GM12864 (cell line): ENCODE measurements around the gene EPB41L1.

Experiments
- DNase-seq: peaks from one replicate; pipeline ENCODE4 v3.0.0-alpha.2; 2011; ENCODE audit warnings: low read depth
- H3K4me3 ChIP-seq: 2 replicates; pipeline ENCODE4 v1.5.1; 2011; ENCODE audit warnings: mild to moderate bottlenecking, low read depth, low read length, control low read depth
- CTCF ChIP-seq: IDR thresholded peaks from 2 replicates; pipeline ENCODE4 v1.5.1; 2011; ENCODE audit warnings: low read depth, mild to moderate bottlenecking, moderate library complexity, low read length, control low read depth, inconsistent platforms; ENCODE audit errors: missing control alignments

EPB41L1 gene

GRCh38 chr20:36110994-36111393, 43.5 kb upstream of the EPB41L1 start:
- no peak overlapping the region for H3K4me3 ChIP-seq
- DNase-seq, result no peak
- no peak for TF ChIP-seq CTCF

- DNase-seq, result no peak
- no peak overlapping the region for H3K4me3 ChIP-seq
- no peak for TF ChIP-seq CTCF
Measured at GRCh38 chr20:36112112-36112511, 42.4 kb upstream of the EPB41L1 start.

- no peak for TF ChIP-seq CTCF
- no peak overlapping the region for H3K4me3 ChIP-seq
- no peak for DNase-seq
Measured at GRCh38 chr20:36113036-36113435, 41.5 kb upstream of the EPB41L1 start.

- peak; percentile 42 for DNase-seq
- TF ChIP-seq CTCF, result no peak
- H3K4me3 ChIP-seq, result no peak overlapping the region
Measured at GRCh38 chr20:36113566-36114250, 40.8 kb upstream of the EPB41L1 start.

- TF ChIP-seq CTCF, result no peak
- no peak overlapping the region for H3K4me3 ChIP-seq
- DNase-seq, result no peak
Measured at GRCh38 chr20:36114707-36115106, 39.8 kb upstream of the EPB41L1 start.

- TF ChIP-seq CTCF, result no peak
- no peak for DNase-seq
- H3K4me3 ChIP-seq, result no peak overlapping the region
Measured at GRCh38 chr20:36115925-36116324, 38.6 kb upstream of the EPB41L1 start.

- TF ChIP-seq CTCF, result no peak
- DNase-seq, result no peak
- no peak overlapping the region for H3K4me3 ChIP-seq
Measured at GRCh38 chr20:36116807-36117441, 37.6 kb upstream of the EPB41L1 start.
